HG03442 (cell line): ENCODE results near the gene PADI1.

Experiments used
- ATAC-seq: cut with Tn5 transposase; IDR thresholded peaks from one replicate; pipeline ENCODE4 v1.9.1; 2021; ENCODE audit warnings: mild to moderate bottlenecking, moderate library complexity; ENCODE audit not compliant: unreplicated experiment

The PADI1 gene

GRCh38 chr1:17181781-17182464, 23.0 kb upstream of the PADI1 start:
- ATAC-seq: no peak

- ATAC-seq: no peak
Observed at GRCh38 chr1:17183388-17184160, 21.4 kb upstream of the PADI1 start.

GRCh38 chr1:17184161-17184665, 20.7 kb upstream of the PADI1 start:
- no peak for ATAC-seq

GRCh38 chr1:17184822-17185484, 20.0 kb upstream of the PADI1 start:
- no peak for ATAC-seq

- ATAC-seq: no peak
Observed at GRCh38 chr1:17185485-17185860, 19.5 kb upstream of the PADI1 start.

- ATAC-seq: no peak
Observed at GRCh38 chr1:17186216-17186909, 18.6 kb upstream of the PADI1 start.

GRCh38 chr1:17187051-17187450, 17.9 kb upstream of the PADI1 start:
- ATAC-seq: no peak

GRCh38 chr1:17188217-17188616, 16.7 kb upstream of the PADI1 start:
- no peak for ATAC-seq

- ATAC-seq: no peak
Observed at GRCh38 chr1:17188889-17189631, 15.9 kb upstream of the PADI1 start.

- no peak for ATAC-seq
Observed at GRCh38 chr1:17189632-17189990, 15.3 kb upstream of the PADI1 start.

- no peak for ATAC-seq
Observed at GRCh38 chr1:17190010-17190995, 14.6 kb upstream of the PADI1 start.

GRCh38 chr1:17191990-17192242, 13.0 kb upstream of the PADI1 start:
- no peak for ATAC-seq

GRCh38 chr1:17192394-17193221, 12.3 kb upstream of the PADI1 start:
- ATAC-seq: no peak

- ATAC-seq: no peak
Observed at GRCh38 chr1:17193222-17194132, 11.5 kb upstream of the PADI1 start.

- ATAC-seq: no peak
Observed at GRCh38 chr1:17194133-17194475, 10.8 kb upstream of the PADI1 start.

- ATAC-seq: no peak
Observed at GRCh38 chr1:17194615-17195528, 10.1 kb upstream of the PADI1 start.

GRCh38 chr1:17195731-17196130, 9.2 kb upstream of the PADI1 start:
- ATAC-seq: no peak
